CD14-positive monocyte (primary cell): ENCODE measurements around the gene RSPRY1. TPM values are rescaled to one million over a fixed set of nuclear protein-coding genes. Genes with fewer than 3 reads are reported as not detected.
A peak's percentile ranks its signal among the peaks of the same experiment; 100 is the strongest.

ENCODE experiments used
- DNase-seq, 3 donors: peaks; one replicate each; pipeline ENCODE4 v3.0.0-alpha.2; 2011 to 2022
- H2AFZ ChIP-seq: 2 replicates; pipeline ENCODE4 v1.6.0; 2012; ENCODE audit warnings: mild to moderate bottlenecking, low read depth, low read length, inconsistent platforms; ENCODE audit not compliant: insufficient read depth, poor library complexity, severe bottlenecking
- H3K27ac ChIP-seq, 2 donors: 1 replicate in 1 of 2; 2 replicates in 1 of 2; pipeline ENCODE4 v1.5.1; 2012 to 2013; ENCODE audit warnings: low read length in 2 of 2, control low read depth in 1 of 2, inconsistent platforms in 1 of 2, low read depth in 1 of 2, mild to moderate bottlenecking in 1 of 2
- H3K27me3 ChIP-seq, 2 donors: one replicate each; pipeline versions ENCODE4 v1.6.0 to v1.6.1; 2011 to 2013; ENCODE audit warnings: low read length in 2 of 2; ENCODE audit not compliant: control insufficient read depth in 2 of 2, insufficient read depth in 2 of 2
- H3K36me3 ChIP-seq, 2 donors: replicated peaks in 1 of 2; 1 replicate in 1 of 2; 2 replicates in 1 of 2; pipeline versions ENCODE4 v1.5.1 to v1.6.1; 2012 to 2013; ENCODE audit warnings: low read length in 2 of 2, control low read depth in 1 of 2, inconsistent platforms in 1 of 2, mild to moderate bottlenecking in 1 of 2; ENCODE audit not compliant: insufficient read depth in 2 of 2, control insufficient read depth in 1 of 2
- H3K4me1 ChIP-seq, 2 donors: 1 replicate in 1 of 2; 2 replicates in 1 of 2; pipeline versions ENCODE4 v1.5.1 to v1.6.1; 2012 to 2013; ENCODE audit warnings: low read length in 2 of 2, control low read depth in 1 of 2, inconsistent platforms in 1 of 2, mild to moderate bottlenecking in 1 of 2, moderate library complexity in 1 of 2; ENCODE audit not compliant: insufficient read depth in 2 of 2, control insufficient read depth in 1 of 2
- H3K4me2 ChIP-seq: replicated peaks from 2 replicates; pipeline ENCODE3; 2012; ENCODE audit warnings: low read length, moderate library complexity, mild to moderate bottlenecking; ENCODE audit not compliant: poor library complexity, severe bottlenecking; ENCODE audit errors: extremely low read depth
- H3K4me3 ChIP-seq, 3 experiments: fragments of 200-600 bp in 1 of 3; sonication (generic) in 1 of 3; replicated peaks in 1 of 3; 1 replicate in 2 of 3; 2 replicates in 1 of 3; pipeline ENCODE4 v1.5.1; 2011 to 2013; ENCODE audit warnings: low read length in 3 of 3, mild to moderate bottlenecking in 3 of 3, control low read depth in 2 of 3, low read depth in 2 of 3, inconsistent platforms in 1 of 3, moderate library complexity in 1 of 3
- H3K79me2 ChIP-seq: 2 replicates; pipeline ENCODE4 v1.6.0; 2012; ENCODE audit warnings: mild to moderate bottlenecking, control low read depth, inconsistent platforms, low read length, moderate library complexity; ENCODE audit not compliant: insufficient read depth
- H3K9ac ChIP-seq: 2 replicates; pipeline ENCODE4 v1.6.0; 2017; ENCODE audit warnings: low read length, mild to moderate bottlenecking; ENCODE audit not compliant: insufficient read depth, poor library complexity, severe bottlenecking
- H3K9me3 ChIP-seq, 2 donors: replicated peaks in 1 of 2; 1 replicate in 1 of 2; 2 replicates in 1 of 2; pipeline versions ENCODE4 v1.5.1 to v1.6.1; 2012 to 2013; ENCODE audit warnings: low read length in 2 of 2, control low read depth in 1 of 2; ENCODE audit not compliant: control insufficient read depth in 1 of 2, insufficient read depth in 1 of 2
- H4K20me1 ChIP-seq: 2 replicates; pipeline ENCODE4 v1.6.0; 2012; ENCODE audit warnings: mild to moderate bottlenecking, low read length, control low read depth, moderate library complexity; ENCODE audit not compliant: insufficient read depth
- H3K27ac Mint-ChIP-seq, 7 donors: one replicate each; pipeline ENCODE4 v1.8.0; 2020; ENCODE audit warnings: mild to moderate bottlenecking in 7 of 7, mixed read lengths in 7 of 7, moderate library complexity in 6 of 7, inconsistent platforms in 2 of 7
- H3K27me3 Mint-ChIP-seq, 3 donors: one replicate each; pipeline ENCODE4 v1.8.0; 2021 to 2022; ENCODE audit warnings: low read depth in 3 of 3, mild to moderate bottlenecking in 3 of 3, mixed read lengths in 3 of 3, moderate library complexity in 3 of 3, inconsistent platforms in 1 of 3
- H3K36me3 Mint-ChIP-seq, 2 donors: one replicate each; pipeline ENCODE4 v1.8.0; 2020; ENCODE audit warnings: mixed read lengths in 2 of 2, inconsistent platforms in 1 of 2, mild to moderate bottlenecking in 1 of 2
- H3K4me1 Mint-ChIP-seq: one replicate; pipeline ENCODE4 v1.8.0; 2020; ENCODE audit warnings: mild to moderate bottlenecking, mixed read lengths
- H3K4me3 Mint-ChIP-seq, 2 donors: one replicate each; pipeline ENCODE4 v1.8.0; 2020; ENCODE audit warnings: mild to moderate bottlenecking in 2 of 2, mixed read lengths in 2 of 2, moderate library complexity in 1 of 2
- H3K9me3 Mint-ChIP-seq, 7 donors: one replicate each; pipeline ENCODE4 v1.8.0; 2020 to 2022; ENCODE audit warnings: mixed read lengths in 7 of 7, mild to moderate bottlenecking in 6 of 7, moderate library complexity in 6 of 7, inconsistent platforms in 2 of 7
- WGBS: methylation state at CpG from one replicate; pipeline ENCODE4 v1.1.5; 2013; ENCODE audit warnings: missing lambda C conversion rate; ENCODE audit not compliant: insufficient coverage; 5-methylcytosine and 5-hydroxymethylcytosine counted together
- intact Hi-C, 2 donors: fragments of 100-400 bp; cut with micrococcal nuclease; formaldehyde crosslinking; loops; one replicate each; pipeline versions ENCODE4 v1.15.0 to v1.15.1; 2023
- polyA plus RNA-seq, 3 donors: library from polyadenylated mRNA; depleted of rRNA in 1 of 3; unstranded in 2 of 3; stranded (reverse) in 1 of 3; fragments of 300-500 nt in 2 of 3; fragments of >200 nt in 1 of 3; fragmentation: Illumina TruSeq in 2 of 3; gene quantifications; 1 replicate in 2 of 3; 2 replicates in 1 of 3; pipeline ENCODE4 v1.2.3, GENCODE V29; 2012 to 2021
- TF ChIP-seq, protein P1 (sequence below): fragments of 200-600 bp; IDR thresholded peaks from one replicate; pipeline ENCODE4 v1.8.0; 2022; ENCODE audit warnings: antibody characterized with exemption, mild to moderate bottlenecking

Gene RSPRY1
- polyA plus RNA-seq, 3 donors, result 15.7 to 28.3 (median 21.3) TPM

DNA sequence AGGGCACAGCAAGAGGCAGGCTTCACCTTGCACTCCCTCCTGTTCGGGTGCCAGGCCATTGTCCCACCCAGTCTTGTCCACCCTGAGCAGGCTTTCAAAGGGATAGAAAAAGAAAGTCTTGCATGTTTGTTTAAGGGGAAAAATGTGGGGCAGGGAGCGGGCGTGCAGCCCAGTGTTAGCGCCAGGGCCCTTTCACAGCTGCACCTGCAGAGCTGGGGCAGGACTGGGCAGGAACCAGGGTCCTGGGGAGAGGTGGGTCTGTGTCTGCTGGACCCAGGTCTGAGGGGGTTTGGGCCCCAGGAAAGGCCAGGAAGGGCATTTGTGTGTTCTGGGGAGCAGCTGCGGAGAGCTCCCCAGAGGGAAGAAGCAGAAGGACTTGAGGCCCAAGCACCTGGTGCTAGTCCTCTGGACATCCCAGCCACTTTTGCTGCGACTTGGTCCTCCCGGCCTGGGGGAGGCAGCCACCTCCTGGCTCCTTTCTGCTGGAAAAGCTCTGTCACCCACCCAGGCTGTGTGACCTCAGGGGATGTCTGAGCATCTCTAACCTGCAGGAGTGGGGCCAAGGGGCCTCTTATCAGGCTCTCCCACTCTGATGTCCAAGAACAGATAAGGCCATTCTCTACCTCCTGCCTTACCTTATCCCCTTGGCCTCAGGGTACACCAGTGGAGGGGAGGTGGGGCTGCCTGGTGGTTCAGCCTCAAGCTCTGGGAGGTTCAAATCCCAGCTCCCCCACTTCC is 45.0 kb upstream of the RSPRY1 start:
- DNase-seq, result no peak
- Histone ChIP-seq H3K4me1 (peaks cover 15 to 17% of the 10 kb centered on the region in 2 donors), H3K9ac (no peak overlapping the region), H3K27ac (no peak overlapping the region), H3K36me3 (peaks cover 13 to 65% of the 10 kb centered on the region in 2 donors), H3K27me3 (no peaks in the 10 kb centered on the region), H3K79me2 (no peaks in the 10 kb centered on the region), H2AFZ (no peak overlapping the region), H3K4me3 (no peak overlapping the region), H3K9me3 (no peaks in the 10 kb centered on the region), H3K4me2 (no peak overlapping the region), H4K20me1 (peaks cover 4% of the 10 kb centered on the region)
- H3K36me3 Mint-ChIP-seq, result peaks cover 40 to 70% of the 10 kb centered on the region in 2 donors
- 91% methylated on average over 7 of the region's 7 CpGs for WGBS
- no peaks in the 10 kb centered on the region for H3K9me3 Mint-ChIP-seq
- TF ChIP-seq, protein P1, sequence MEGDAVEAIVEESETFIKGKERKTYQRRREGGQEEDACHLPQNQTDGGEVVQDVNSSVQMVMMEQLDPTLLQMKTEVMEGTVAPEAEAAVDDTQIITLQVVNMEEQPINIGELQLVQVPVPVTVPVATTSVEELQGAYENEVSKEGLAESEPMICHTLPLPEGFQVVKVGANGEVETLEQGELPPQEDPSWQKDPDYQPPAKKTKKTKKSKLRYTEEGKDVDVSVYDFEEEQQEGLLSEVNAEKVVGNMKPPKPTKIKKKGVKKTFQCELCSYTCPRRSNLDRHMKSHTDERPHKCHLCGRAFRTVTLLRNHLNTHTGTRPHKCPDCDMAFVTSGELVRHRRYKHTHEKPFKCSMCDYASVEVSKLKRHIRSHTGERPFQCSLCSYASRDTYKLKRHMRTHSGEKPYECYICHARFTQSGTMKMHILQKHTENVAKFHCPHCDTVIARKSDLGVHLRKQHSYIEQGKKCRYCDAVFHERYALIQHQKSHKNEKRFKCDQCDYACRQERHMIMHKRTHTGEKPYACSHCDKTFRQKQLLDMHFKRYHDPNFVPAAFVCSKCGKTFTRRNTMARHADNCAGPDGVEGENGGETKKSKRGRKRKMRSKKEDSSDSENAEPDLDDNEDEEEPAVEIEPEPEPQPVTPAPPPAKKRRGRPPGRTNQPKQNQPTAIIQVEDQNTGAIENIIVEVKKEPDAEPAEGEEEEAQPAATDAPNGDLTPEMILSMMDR, result no peak
- no peak overlapping the region for H3K4me3 Mint-ChIP-seq
- H3K27ac Mint-ChIP-seq, result no peak overlapping the region
- intact Hi-C loops, result no loop called here
- H3K27me3 Mint-ChIP-seq, result peaks cover 0 to 2% (median 2%) of the 10 kb centered on the region in 3 donors
- H3K4me1 Mint-ChIP-seq, result peaks cover 33% of the 10 kb centered on the region

DNA sequence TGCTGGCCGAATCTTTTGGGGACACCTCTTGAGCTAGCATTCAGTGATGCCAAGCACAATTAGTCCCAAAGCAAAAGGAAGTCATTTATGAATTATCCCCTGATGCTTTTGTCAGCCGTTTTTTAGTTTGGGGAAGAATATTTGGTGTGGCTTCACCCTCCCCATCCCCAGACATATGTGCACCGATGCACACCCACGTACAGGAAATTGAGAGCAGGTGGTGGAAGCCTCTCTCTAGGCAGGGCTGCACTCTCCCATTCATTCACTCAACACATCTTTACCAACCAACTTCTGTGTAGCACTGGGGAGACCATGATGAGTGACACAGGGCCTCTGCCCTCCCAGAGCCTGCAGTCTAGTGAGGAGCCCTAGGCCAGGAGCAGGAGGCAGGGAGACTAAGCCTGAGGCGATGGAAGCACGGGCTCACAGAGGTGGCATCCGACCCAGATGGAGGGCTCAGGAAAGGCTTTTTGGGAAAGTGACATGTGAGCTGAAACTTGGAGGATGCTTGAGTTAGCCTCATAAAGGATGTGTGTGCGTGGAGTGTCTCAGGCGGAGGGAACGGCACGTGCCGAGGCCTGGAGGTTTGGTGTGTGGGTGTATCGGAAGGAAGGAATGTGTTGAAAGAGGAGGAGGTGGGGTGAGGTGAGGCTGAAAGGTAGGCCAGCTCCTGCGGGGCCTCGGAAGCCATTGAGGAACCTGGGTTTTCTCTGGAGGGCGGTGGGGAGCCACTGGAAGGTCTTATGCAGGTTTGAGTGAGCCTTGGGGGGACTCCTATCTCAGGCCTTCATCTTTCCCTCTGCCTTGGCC is 44.1 kb upstream of the RSPRY1 start:
- H3K4me2 ChIP-seq, result no peak overlapping the region
- no peaks in the 10 kb centered on the region for H3K9me3 ChIP-seq
- 63% methylated on average over 12 of the region's 16 CpGs for WGBS
- Mint-ChIP-seq H3K4me1 (peaks cover 41% of the 10 kb centered on the region), H3K9me3 (no peaks in the 10 kb centered on the region), H3K27me3 (peaks cover 0 to 2% (median 2%) of the 10 kb centered on the region in 3 donors), H3K36me3 (peaks cover 39 to 69% of the 10 kb centered on the region in 2 donors), H3K4me3 (no peak overlapping the region), H3K27ac (peak overlapping the region in 1 of 7 donors; percentile 71)
- H3K27ac ChIP-seq, result no peak overlapping the region
- H4K20me1 ChIP-seq, result peaks cover 7% of the 10 kb centered on the region
- no peaks in the 10 kb centered on the region for H3K27me3 ChIP-seq
- no peaks in the 10 kb centered on the region for H3K79me2 ChIP-seq
- TF ChIP-seq, protein P1, result no peak
- H3K36me3 ChIP-seq, result peaks cover 7 to 64% of the 10 kb centered on the region in 2 donors
- no peak for DNase-seq
- no peak overlapping the region for H2AFZ ChIP-seq
- no peak overlapping the region for H3K9ac ChIP-seq
- no peak overlapping the region for H3K4me3 ChIP-seq
- peaks cover 15 to 21% of the 10 kb centered on the region in 2 donors for H3K4me1 ChIP-seq
- intact Hi-C loops, result no loop called here
